GM12873 (cell line): Measurements from ENCODE around the gene PRDX6.

Experiments
- CTCF ChIP-seq: IDR thresholded peaks from 2 replicates; pipeline ENCODE4 v1.5.1; 2012; ENCODE audit warnings: low read depth, mild to moderate bottlenecking, moderate library complexity, low read length, control low read depth; ENCODE audit not compliant: insufficient read depth; ENCODE audit errors: missing control alignments

Gene PRDX6

GRCh38 chr1:173479649-173480048 lies 2.5 kb downstream of the PRDX6 start:
- no peak for TF ChIP-seq CTCF

- no peak for TF ChIP-seq CTCF
Observed at GRCh38 chr1:173481195-173481772, 4.1 kb downstream of the PRDX6 start.

- no peak for TF ChIP-seq CTCF
Observed at GRCh38 chr1:173482683-173483082, 5.5 kb downstream of the PRDX6 start.

- TF ChIP-seq CTCF: no peak
Observed at GRCh38 chr1:173484276-173484675, 7.1 kb downstream of the PRDX6 start.

- no peak for TF ChIP-seq CTCF
Observed at GRCh38 chr1:173485401-173485800, 8.3 kb downstream of the PRDX6 start.

GRCh38 chr1:173488001-173488400 lies 10.9 kb downstream of the PRDX6 start:
- TF ChIP-seq CTCF: no peak

GRCh38 chr1:173489149-173489600 lies 12.0 kb downstream of the PRDX6 start:
- no peak for TF ChIP-seq CTCF
